ENCODE results near the gene CNTN1. TPM values are rescaled to one million over a fixed set of nuclear protein-coding genes. Genes with fewer than 3 reads are reported as not detected.

Gene CNTN1
- total RNA-seq, 1 experiment from 2014 or later, result 3.0 TPM

- ATAC-seq, result no peak; the same call in 1 of the 2 replicates
- intact Hi-C loops (cut with micrococcal nuclease), result no loop called here
Observed at GRCh38 chr12:40793471-40793870, 101.2 kb downstream of the CNTN1 start.

More at GRCh38 chr12:40793471-40793870, 101.2 kb downstream of the CNTN1 start:
- H3K4me3 ChIP-seq (replicated peaks in 1 of 2; ENCODE audit: low read depth in 1 of 2, low read length in 2 of 2), result no peak overlapping the region
- ChIA-PET RAD21 (ENCODE audit: low non-redundant PET in 1 of 2, low total read pairs in 2 of 2, uncharacterized antibody in 2 of 2, unreplicated experiment in 2 of 2) (no interaction called here), POLR2A (no interaction called here), CTCF (no interaction called here)
- no peaks in the 10 kb centered on the region for H3K9me2 ChIP-seq (ENCODE audit: insufficient read depth)
- H3K79me2 ChIP-seq (ENCODE audit: insufficient read depth, low read length), result no peaks in the 10 kb centered on the region
- H3K27me3 ChIP-seq (ENCODE audit: insufficient read depth, low read length), result no peaks in the 10 kb centered on the region
- no peak overlapping the region for H3K4me2 ChIP-seq (ENCODE audit: low read length)
- no peaks in the 10 kb centered on the region for H4K20me1 ChIP-seq (ENCODE audit: insufficient read depth)
- H3K27ac ChIP-seq (ENCODE audit: low read depth, low read length), result no peak overlapping the region
- no peak for DNase-seq (ENCODE audit: low read depth, low spot score)
- H3K36me3 ChIP-seq (ENCODE audit: control insufficient read depth in 1 of 2, insufficient read depth in 2 of 2, low read length in 2 of 2), result no peaks in the 10 kb centered on the region
- H3K9me3 ChIP-seq (ENCODE audit: control insufficient read depth in 1 of 2, insufficient read depth in 1 of 2, low read depth in 1 of 2, low read length in 2 of 2), result no peaks in the 10 kb centered on the region
- H3K9ac ChIP-seq (ENCODE audit: low read length), result no peak overlapping the region
- H3K4me1 ChIP-seq (ENCODE audit: control insufficient read depth in 1 of 2, insufficient read depth in 2 of 2, low read length in 2 of 2), result no peaks in the 10 kb centered on the region; a peak in 1 of 4 replicates
- no peak overlapping the region for H2AFZ ChIP-seq (ENCODE audit: low read depth, low read length, poor library complexity, severe bottlenecking)
- TF ChIP-seq FOSL1 (IDR thresholded peaks at IDR 0.05; ENCODE audit: low read depth) (no peak), ZNF274 (IDR thresholded peaks at IDR 0.05; ENCODE audit: low read depth, low read length) (no peak), REST (IDR thresholded peaks at IDR 0.05; ENCODE audit: low read depth) (no peak), YY1 (IDR thresholded peaks at IDR 0.05; ENCODE audit: extremely low read depth, insufficient replicate concordance, low read depth, low read length) (no peak), CBX3 (IDR thresholded peaks at IDR 0.05; ENCODE audit: low read depth) (no peak), SRF (IDR thresholded peaks at IDR 0.05; ENCODE audit: low read depth) (no peak), CTCF (IDR thresholded peaks at IDR 0.05 in 2 of 3, conservative IDR thresholded peaks at IDR 0.05 in 1 of 3; ENCODE audit: borderline replicate concordance in 1 of 3, insufficient read depth in 1 of 3, low read depth in 2 of 3, low read length in 2 of 3) (no peak), EGR1 (IDR thresholded peaks at IDR 0.05; ENCODE audit: low read depth) (no peak), EZH2 (IDR thresholded peaks at IDR 0.05) (no peak), POLR2AphosphoS5 (IDR thresholded peaks at IDR 0.05; ENCODE audit: low read depth, low read length) (no peak), TCF7L2 (IDR thresholded peaks at IDR 0.05; ENCODE audit: borderline replicate concordance, extremely low read depth, insufficient read depth, insufficient read length) (no peak), JUND (IDR thresholded peaks at IDR 0.05) (no peak), SP1 (IDR thresholded peaks at IDR 0.05; ENCODE audit: low read depth) (no peak), ATF3 (IDR thresholded peaks at IDR 0.05) (no peak), CEBPB (IDR thresholded peaks at IDR 0.05; ENCODE audit: low read depth) (no peak), MAX (IDR thresholded peaks at IDR 0.05) (no peak)
- no TSS peak for BruUV-seq (replicated peaks)

All from HCT116 (cell line).